ENCODE results near the gene TYR. TPM values are rescaled to one million over a fixed set of nuclear protein-coding genes. Genes with fewer than 3 reads are reported as not detected.

TYR gene
- not detected in 3 replicates for total RNA-seq (2021)
- Bru-seq, nascent RNA, result percentile 4 among the genes with signal in this experiment
- long read RNA-seq, experiment 1, result 0 reads
- long read RNA-seq, experiment 2, result 0 reads
- long read RNA-seq, experiment 3, result 0 reads

DNA sequence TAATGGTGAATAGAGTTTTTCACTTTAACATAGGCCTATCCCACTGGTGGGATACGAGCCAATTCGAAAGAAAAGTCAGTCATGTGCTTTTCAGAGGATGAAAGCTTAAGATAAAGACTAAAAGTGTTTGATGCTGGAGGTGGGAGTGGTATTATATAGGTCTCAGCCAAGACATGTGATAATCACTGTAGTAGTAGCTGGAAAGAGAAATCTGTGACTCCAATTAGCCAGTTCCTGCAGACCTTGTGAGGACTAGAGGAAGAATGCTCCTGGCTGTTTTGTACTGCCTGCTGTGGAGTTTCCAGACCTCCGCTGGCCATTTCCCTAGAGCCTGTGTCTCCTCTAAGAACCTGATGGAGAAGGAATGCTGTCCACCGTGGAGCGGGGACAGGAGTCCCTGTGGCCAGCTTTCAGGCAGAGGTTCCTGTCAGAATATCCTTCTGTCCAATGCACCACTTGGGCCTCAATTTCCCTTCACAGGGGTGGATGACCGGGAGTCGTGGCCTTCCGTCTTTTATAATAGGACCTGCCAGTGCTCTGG lies at the start of gene TYR:
TYR (plus strand) TSS at position 185 of the 541 bp plus-strand sequence; CDS start at position 264, 79 bp downstream.
- Mint-ChIP-seq H3K36me3 (no peaks in the 10 kb centered on the region), H3K9me3 (no peaks in the 10 kb centered on the region), H3K27me3 (ENCODE audit: low read depth) (no peaks in the 10 kb centered on the region), H3K4me1 (peaks cover 27% of the 10 kb centered on the region), H3K27ac (no peak within 1 kb of the TSS), H3K4me3 (no peak within 1 kb of the TSS)
- no peak for DNase-seq (ENCODE audit: low spot score)
- CTCF ChIA-PET, result no interaction called here
- TF ChIP-seq ARID4B (CRISPR knock-in tag; IDR thresholded peaks at IDR 0.05; ENCODE audit: borderline replicate concordance) (no peak), ZNF138 (CRISPR knock-in tag; conservative IDR thresholded peaks at IDR 0.05) (no peak), GABPB1 (CRISPR knock-in tag; IDR thresholded peaks at IDR 0.05) (no peak), TEAD4 (CRISPR knock-in tag; IDR thresholded peaks at IDR 0.05) (no peak), EMX1 (CRISPR knock-in tag; IDR thresholded peaks at IDR 0.05) (no peak), JUN (CRISPR knock-in tag; IDR thresholded peaks at IDR 0.05) (no peak), CREB1 (CRISPR knock-in tag; IDR thresholded peaks at IDR 0.05) (no peak), CBFB (CRISPR knock-in tag; IDR thresholded peaks at IDR 0.05; ENCODE audit: low read depth) (no peak), ZNF423 (CRISPR knock-in tag; IDR thresholded peaks at IDR 0.05) (no peak), JAZF1 (CRISPR knock-in tag; IDR thresholded peaks at IDR 0.05) (no peak), ZNF219 (CRISPR knock-in tag; IDR thresholded peaks at IDR 0.05; ENCODE audit: borderline replicate concordance) (no peak)
- TF ChIP-seq, protein P1, sequence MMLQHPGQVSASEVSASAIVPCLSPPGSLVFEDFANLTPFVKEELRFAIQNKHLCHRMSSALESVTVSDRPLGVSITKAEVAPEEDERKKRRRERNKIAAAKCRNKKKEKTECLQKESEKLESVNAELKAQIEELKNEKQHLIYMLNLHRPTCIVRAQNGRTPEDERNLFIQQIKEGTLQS (CRISPR knock-in tag; conservative IDR thresholded peaks at IDR 0.05), result no peak
- TF ChIP-seq, protein P2, sequence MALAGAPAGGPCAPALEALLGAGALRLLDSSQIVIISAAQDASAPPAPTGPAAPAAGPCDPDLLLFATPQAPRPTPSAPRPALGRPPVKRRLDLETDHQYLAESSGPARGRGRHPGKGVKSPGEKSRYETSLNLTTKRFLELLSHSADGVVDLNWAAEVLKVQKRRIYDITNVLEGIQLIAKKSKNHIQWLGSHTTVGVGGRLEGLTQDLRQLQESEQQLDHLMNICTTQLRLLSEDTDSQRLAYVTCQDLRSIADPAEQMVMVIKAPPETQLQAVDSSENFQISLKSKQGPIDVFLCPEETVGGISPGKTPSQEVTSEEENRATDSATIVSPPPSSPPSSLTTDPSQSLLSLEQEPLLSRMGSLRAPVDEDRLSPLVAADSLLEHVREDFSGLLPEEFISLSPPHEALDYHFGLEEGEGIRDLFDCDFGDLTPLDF (CRISPR knock-in tag; IDR thresholded peaks at IDR 0.05), result no peak
- POLR2A ChIA-PET, result no interaction called here
- ATAC-seq, result no peak

GRCh38 chr11:89136606-89137005 lies 41.1 kb upstream of the TYR start:
- H3K27ac Mint-ChIP-seq, result no peak overlapping the region
- H3K27me3 Mint-ChIP-seq (ENCODE audit: low read depth), result no peaks in the 10 kb centered on the region
- H3K4me1 Mint-ChIP-seq, result 0 out of 2 replicates have a peak, but pooled peaks cover 4% of the 10 kb centered on the region
- CTCF ChIA-PET, result no interaction called here
- DNase-seq (ENCODE audit: low spot score) (no peak), ATAC-seq (no peak)
- H3K9me3 Mint-ChIP-seq, result peaks cover 4% of the 10 kb centered on the region; the same call in 1 of the 2 replicates
- no peaks in the 10 kb centered on the region for H3K36me3 Mint-ChIP-seq
- POLR2A ChIA-PET, result no interaction called here
- no peak overlapping the region for H3K4me3 Mint-ChIP-seq
- no peak for TF ChIP-seq PRRX2 (CRISPR knock-in tag; IDR thresholded peaks at IDR 0.05)
- no peak for TF ChIP-seq RELA (CRISPR knock-in tag; IDR thresholded peaks at IDR 0.05; ENCODE audit: borderline replicate concordance)
- TF ChIP-seq, protein P3, sequence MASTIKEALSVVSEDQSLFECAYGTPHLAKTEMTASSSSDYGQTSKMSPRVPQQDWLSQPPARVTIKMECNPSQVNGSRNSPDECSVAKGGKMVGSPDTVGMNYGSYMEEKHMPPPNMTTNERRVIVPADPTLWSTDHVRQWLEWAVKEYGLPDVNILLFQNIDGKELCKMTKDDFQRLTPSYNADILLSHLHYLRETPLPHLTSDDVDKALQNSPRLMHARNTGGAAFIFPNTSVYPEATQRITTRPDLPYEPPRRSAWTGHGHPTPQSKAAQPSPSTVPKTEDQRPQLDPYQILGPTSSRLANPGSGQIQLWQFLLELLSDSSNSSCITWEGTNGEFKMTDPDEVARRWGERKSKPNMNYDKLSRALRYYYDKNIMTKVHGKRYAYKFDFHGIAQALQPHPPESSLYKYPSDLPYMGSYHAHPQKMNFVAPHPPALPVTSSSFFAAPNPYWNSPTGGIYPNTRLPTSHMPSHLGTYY (CRISPR knock-in tag; IDR thresholded peaks at IDR 0.05), result no peak
- TF ChIP-seq ZNF281 (CRISPR knock-in tag; IDR thresholded peaks at IDR 0.05), result no peak
- TF ChIP-seq GTF2I (CRISPR knock-in tag; conservative IDR thresholded peaks at IDR 0.05), result no peak
- TF ChIP-seq, protein P4, sequence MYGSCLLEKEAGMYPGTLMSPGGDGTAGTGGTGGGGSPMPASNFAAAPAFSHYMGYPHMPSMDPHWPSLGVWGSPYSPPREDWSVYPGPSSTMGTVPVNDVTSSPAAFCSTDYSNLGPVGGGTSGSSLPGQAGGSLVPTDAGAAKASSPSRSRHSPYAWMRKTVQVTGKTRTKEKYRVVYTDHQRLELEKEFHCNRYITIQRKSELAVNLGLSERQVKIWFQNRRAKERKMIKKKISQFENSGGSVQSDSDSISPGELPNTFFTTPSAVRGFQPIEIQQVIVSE (CRISPR knock-in tag; IDR thresholded peaks at IDR 0.05; ENCODE audit: borderline replicate concordance), result no peak
- TF ChIP-seq, protein P5, sequence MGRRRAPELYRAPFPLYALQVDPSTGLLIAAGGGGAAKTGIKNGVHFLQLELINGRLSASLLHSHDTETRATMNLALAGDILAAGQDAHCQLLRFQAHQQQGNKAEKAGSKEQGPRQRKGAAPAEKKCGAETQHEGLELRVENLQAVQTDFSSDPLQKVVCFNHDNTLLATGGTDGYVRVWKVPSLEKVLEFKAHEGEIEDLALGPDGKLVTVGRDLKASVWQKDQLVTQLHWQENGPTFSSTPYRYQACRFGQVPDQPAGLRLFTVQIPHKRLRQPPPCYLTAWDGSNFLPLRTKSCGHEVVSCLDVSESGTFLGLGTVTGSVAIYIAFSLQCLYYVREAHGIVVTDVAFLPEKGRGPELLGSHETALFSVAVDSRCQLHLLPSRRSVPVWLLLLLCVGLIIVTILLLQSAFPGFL (CRISPR knock-in tag; IDR thresholded peaks at IDR 0.05; ENCODE audit: borderline replicate concordance), result no peak
- TF ChIP-seq MAX (CRISPR knock-in tag; IDR thresholded peaks at IDR 0.05), result no peak
- TF ChIP-seq IRF1 (CRISPR knock-in tag; IDR thresholded peaks at IDR 0.05), result no peak
- TF ChIP-seq KAT7 (CRISPR knock-in tag; IDR thresholded peaks at IDR 0.05; ENCODE audit: borderline replicate concordance), result no peak
